HG03103 (cell line): ENCODE measurements around the gene SLC38A9.
"Not testable (repeated sequence)": the region's sequence is repeated elsewhere in the genome, so short reads cannot be mapped to it uniquely, and the experiment has no call there.

ENCODE experiments used
- ATAC-seq: cut with Tn5 transposase; IDR thresholded peaks from one replicate; pipeline ENCODE4 v1.9.1; 2021; ENCODE audit warnings: low read depth; ENCODE audit not compliant: unreplicated experiment

The SLC38A9 gene

DNA sequence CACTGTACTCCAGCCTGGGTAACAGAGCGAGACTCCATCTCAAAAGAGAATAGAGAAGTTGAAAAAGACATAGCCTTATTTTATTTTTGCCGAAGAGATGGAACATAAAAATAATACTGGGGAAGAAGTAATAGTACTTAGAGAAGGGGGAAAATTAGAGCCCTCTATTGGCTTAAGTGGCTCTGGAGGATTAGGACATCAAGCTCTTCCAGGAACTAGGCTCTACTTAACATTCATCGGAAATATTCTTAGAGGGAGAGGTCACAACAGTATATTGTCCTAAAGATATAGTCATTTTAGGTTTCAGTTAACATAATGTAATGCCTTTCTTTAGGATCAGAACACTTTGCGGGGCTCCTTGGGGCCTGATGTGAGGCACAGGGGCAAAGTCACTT is 91.4 kb downstream of the SLC38A9 start:
- ATAC-seq: no peak

DNA sequence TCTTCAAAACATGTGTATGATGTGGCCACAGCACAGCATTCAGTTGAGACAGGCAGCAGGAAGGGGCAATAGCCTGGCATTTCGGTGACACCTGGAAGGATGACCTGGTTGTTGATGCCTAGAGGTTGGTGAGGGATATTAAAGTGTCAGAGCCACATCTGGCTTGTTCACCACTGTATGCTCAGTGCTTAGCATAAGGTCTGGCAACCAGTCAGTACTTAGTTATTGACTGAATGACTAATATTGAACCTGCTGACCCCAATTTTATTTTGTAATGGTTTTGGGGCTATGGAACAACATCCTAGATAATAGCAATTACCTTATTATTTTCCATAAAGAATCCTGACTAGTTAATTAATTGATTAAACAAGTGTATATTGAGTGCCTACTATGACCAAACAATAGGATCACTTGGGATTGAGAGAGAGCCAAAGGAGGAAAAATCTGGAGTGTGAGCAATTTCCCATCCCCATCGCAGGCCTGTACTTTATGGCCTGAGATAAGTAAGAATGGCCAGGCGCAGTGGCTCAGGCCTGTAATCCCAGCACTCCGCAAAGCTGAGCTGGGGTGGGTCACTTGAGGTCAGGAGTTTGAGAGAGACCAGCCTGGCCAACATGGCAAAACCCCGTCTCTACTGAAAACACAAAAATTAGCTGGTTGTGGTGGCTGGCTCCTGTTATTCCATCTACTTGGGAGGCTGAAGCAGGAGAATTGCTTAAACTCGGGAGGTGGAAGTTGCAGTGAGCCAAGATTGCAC is 91.9 kb downstream of the SLC38A9 start:
- no peak for ATAC-seq

DNA sequence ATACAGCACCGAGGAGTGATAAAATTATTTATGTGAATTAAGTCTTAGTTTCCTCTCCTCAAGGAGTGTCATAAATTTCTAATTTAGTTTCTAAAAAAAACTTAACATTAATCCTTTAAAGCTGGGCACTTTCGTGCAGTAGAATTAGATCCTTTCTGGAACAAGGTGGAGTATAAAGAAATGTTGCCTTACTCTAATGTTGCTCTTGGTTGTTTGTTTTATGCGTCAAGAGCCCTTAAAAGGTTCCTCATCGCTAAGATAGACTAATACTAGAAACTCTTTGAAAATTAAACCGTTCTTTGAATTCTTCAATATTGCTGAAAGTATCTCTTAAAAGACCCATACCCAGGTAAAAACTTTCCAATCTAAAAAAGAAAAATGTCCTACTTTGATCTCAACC is 93.8 kb downstream of the SLC38A9 start:
- no peak for ATAC-seq

DNA sequence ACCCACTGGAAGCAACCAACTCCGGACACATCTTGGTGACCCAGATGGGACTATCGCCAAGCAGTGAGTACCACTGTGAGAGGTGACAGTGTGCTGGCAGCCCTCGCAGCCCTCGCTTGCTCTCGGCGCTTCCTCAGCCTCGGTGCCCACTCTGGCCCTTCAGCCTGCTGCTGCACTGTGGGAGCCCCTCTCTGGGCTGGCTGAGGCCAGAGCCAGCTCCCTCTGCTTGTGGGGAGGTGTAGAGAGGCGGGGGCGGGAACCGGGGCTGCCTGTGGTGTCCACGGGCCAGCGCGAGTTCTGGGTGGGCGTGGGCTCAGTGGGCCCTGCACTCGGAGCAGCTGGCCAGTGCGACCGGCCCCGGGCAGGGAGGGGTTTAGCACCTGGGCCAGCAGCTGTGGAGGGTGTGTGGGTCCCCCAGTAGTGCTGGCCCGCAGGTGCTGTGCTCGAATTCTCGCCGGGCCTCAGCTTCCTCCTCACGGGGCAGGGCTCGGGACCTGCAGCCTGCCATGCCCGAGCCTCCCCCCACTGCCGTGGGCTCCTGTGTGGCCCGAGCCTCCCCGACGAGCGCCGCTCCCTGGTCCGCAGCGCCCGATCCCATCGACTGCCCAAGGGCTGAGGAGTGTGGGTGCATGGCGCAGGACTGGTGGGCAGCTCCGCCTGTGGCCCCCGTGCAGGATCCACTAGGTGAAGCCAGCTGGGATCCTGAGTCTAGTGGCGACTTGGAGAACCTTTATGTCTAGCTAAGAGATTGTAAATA is 98.8 kb downstream of the SLC38A9 start:
- ATAC-seq: no peak

GRCh38 chr5:55610542-55610941 is 101.6 kb downstream of the SLC38A9 start:
- no peak for ATAC-seq

GRCh38 chr5:55609413-55609812 is 102.7 kb downstream of the SLC38A9 start:
- ATAC-seq: no peak

DNA sequence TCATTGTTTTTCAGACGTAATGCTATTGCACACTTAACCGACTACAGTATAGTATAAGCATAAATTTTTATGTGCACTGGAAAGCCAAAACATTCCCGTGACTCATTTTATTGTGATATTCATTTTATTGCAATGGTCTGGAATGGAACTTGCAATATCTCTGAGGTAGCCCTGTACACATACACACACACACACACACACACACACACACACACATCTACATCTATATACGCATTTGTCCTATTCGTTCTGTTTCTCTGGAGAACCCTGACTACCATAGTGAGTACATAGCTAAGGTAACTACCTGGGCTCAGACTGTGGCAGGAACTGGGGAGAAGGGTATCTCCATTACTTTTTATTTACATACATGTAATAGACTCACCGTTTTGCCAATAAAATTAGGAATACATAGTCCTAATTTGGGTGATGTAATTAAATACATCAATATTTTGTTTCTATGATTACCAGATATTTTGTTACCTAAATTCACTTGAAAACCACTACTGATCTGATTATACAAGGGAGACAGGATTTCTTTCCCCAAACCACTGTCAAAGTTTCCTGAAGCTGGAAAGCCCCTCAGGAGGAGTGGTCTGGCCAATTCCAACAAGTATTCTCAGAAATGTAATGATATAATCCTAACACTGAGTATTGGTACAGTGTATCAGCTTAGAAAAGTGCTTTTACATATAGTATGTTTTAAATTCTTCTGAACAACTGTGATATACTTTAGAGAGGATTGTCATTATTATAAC is 103.4 kb downstream of the SLC38A9 start:
- no peak for ATAC-seq

DNA sequence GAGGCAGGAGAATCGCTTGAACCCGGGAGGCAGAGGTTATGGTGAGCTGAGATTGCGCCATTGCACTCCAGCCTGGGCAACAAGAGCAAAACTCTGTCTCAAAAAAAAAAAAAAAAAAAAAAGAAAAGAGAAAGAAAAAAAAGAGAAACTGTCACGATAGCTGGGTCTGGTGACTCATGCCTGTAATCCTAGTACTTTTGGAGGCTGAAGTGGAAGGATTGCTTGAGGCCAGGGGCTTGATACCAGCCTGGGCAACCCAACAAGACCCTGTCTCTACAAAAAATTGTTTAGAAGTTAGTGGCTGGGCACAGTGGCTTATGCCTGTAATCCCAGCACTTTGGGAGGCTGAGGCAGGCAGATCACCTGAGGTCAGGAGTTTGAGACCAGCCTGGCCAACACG is 104.8 kb downstream of the SLC38A9 start:
- ATAC-seq: not testable (repeated sequence)

DNA sequence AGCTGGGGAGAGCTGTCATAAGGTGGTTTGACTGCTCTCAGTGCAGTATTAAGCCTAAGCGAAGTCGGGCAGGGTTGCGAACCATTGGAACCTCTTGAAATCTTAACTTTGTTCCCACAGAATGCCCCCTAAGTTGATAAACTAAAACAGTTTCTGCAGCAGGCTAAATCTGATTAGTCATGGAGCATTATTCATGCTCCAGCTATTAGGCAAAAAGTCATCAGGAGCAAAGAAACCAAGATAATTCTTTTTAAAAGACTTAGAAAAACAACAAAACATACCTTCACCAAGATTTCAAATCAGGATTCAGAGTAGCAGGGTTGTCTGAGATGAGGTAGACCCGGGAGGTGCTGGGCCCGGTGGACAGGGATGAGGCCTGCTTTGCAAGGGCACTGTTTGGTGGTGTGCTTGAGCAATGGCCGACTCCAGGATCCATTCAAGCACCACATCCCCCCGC is 107.5 kb downstream of the SLC38A9 start:
- ATAC-seq: no peak

DNA sequence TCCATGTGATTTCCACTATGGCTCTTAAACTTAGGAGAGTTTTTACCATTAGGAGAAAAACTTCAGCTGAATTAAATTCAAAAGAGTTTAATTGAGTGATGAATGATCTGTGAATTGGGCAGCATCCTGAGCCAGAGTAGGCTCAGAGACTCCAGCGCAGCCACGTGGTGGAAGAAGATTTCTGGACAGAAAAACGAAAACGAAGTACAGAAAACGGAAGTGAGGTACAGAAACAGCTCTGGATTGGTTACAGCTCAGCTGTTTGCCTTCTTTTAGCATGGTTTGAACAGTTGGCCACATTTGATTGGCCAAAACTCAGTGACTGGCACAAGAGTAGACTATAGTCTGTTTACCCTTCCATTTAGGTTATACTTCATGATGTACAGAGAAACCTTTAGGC is 108.2 kb downstream of the SLC38A9 start:
- no peak for ATAC-seq

GRCh38 chr5:55601628-55602027 is 110.5 kb downstream of the SLC38A9 start:
- no peak for ATAC-seq

- no peak for ATAC-seq
These were observed 110.9 kb downstream of the SLC38A9 start for GRCh38 chr5:55601204-55601618.

DNA sequence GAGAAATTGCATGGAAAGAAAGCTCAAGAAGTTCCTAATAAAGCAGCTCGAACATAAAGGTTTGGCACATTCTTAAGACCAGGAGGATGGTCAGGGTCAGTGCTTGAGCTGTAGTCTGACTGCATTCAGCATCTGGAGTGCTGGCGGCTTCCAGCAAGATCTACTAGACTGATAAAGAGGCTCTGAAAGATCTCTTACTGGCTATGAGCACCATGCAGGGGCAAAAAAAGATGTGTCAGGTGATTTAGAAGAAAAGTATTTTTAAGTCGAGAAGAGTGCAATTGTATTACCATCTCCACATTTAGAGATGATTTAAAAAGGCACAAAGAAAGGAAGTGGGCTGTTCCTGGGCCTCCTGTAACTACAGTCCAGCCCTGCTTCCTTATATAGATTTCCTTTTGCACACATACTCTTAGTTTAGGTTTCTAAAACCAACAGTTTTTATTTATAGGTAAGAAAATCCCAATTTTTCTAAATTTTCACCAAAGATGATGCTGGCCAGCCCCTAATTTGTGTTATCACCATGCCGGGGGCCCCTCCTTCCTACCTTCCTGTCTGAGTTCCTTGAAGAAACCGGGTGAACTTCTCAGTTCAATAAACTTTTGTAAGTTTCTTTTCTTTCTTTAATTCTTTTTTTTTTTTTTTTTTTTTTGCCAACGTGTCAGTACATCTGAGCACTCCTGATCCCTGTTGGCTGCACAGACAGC is 111.5 kb downstream of the SLC38A9 start:
- peak; percentile 56 for ATAC-seq

GRCh38 chr5:55600086-55600485 is 112.0 kb downstream of the SLC38A9 start:
- ATAC-seq: no peak

- no peak for ATAC-seq
These were observed 112.7 kb downstream of the SLC38A9 start for GRCh38 chr5:55599148-55600050.

GRCh38 chr5:55597014-55597981 is 114.8 kb downstream of the SLC38A9 start:
- ATAC-seq: no peak

- no peak for ATAC-seq
These were observed 117.5 kb downstream of the SLC38A9 start for GRCh38 chr5:55594671-55595070.

- ATAC-seq: no peak
These were observed 119.0 kb downstream of the SLC38A9 start for GRCh38 chr5:55593115-55593472.
